HEK293T (cell line): ENCODE results near the gene LINGO4.

Experiments used
- CTCF ChIA-PET: fragments of 350-600 bp; formaldehyde crosslinking; extraction: SDS; loops from one replicate; lab custom pipeline; 2021; ENCODE audit warnings: antibody characterized with exemption, inconsistent platforms; lab: Yijun Ruan, JAX
- POLR2A ChIA-PET: fragments of 350-600 bp; formaldehyde crosslinking; extraction: SDS; loops from one replicate; lab custom pipeline; 2020; ENCODE audit warnings: antibody characterized with exemption, inconsistent platforms; lab: Yijun Ruan, JAX
- DNase-seq: peaks from one replicate; pipeline ENCODE4 v3.0.0; 2012; ENCODE audit warnings: mixed read lengths; ENCODE audit errors: extremely low spot score
- ARNT ChIP-seq: fragments of 450-650 bp; IDR thresholded peaks from 2 replicates; pipeline ENCODE4 v1.6.1; 2017; ENCODE audit warnings: mild to moderate bottlenecking
- BHLHE40 ChIP-seq: fragments of 450-650 bp; IDR thresholded peaks from 2 replicates; pipeline ENCODE4 v1.6.1; 2016; ENCODE audit warnings: mild to moderate bottlenecking, moderate library complexity, borderline replicate concordance
- CTBP1 ChIP-seq: fragments of 450-650 bp; IDR thresholded peaks from 2 replicates; pipeline ENCODE4 v1.6.1; 2016; ENCODE audit warnings: borderline replicate concordance
- ELF4 ChIP-seq: fragments of 450-650 bp; IDR thresholded peaks from 2 replicates; pipeline ENCODE4 v1.6.1; 2017; ENCODE audit warnings: antibody characterized with exemption
- FOXA1 ChIP-seq: fragments of 450-650 bp; IDR thresholded peaks from 2 replicates; pipeline ENCODE4 v1.6.1; 2016; ENCODE audit warnings: mild to moderate bottlenecking
- FOXK2 ChIP-seq: fragments of 450-650 bp; IDR thresholded peaks from 2 replicates; pipeline ENCODE4 v1.6.1; 2016; ENCODE audit warnings: mild to moderate bottlenecking
- FOXM1 ChIP-seq: fragments of 450-650 bp; IDR thresholded peaks from 2 replicates; pipeline ENCODE4 v1.6.1; 2017; ENCODE audit warnings: mild to moderate bottlenecking, borderline replicate concordance
- HDGF ChIP-seq: fragments of 450-650 bp; IDR thresholded peaks from 2 replicates; pipeline ENCODE4 v1.6.1; 2017; ENCODE audit warnings: antibody characterized with exemption, borderline replicate concordance
- L3MBTL2 ChIP-seq: fragments of 450-650 bp; conservative IDR thresholded peaks from 2 replicates; pipeline ENCODE4 v1.6.1; 2016; ENCODE audit warnings: mild to moderate bottlenecking
- LEF1 ChIP-seq: fragments of 450-650 bp; IDR thresholded peaks from 2 replicates; pipeline ENCODE4 v1.6.1; 2017; ENCODE audit warnings: mild to moderate bottlenecking, borderline replicate concordance
- NFRKB ChIP-seq: fragments of 450-650 bp; IDR thresholded peaks from 2 replicates; pipeline ENCODE4 v1.6.1; 2016; ENCODE audit warnings: mild to moderate bottlenecking, moderate library complexity
- PKNOX1 ChIP-seq: fragments of 450-650 bp; IDR thresholded peaks from 2 replicates; pipeline ENCODE4 v1.6.1; 2016
- SP1 ChIP-seq: fragments of 450-650 bp; IDR thresholded peaks from 2 replicates; pipeline ENCODE4 v1.6.1; 2017
- SUZ12 ChIP-seq: fragments of 450-650 bp; IDR thresholded peaks from 2 replicates; pipeline ENCODE4 v1.6.1; 2016; ENCODE audit warnings: mild to moderate bottlenecking
- TARDBP ChIP-seq: fragments of 450-650 bp; IDR thresholded peaks from 2 replicates; pipeline ENCODE4 v1.6.1; 2016
- ZNF384 ChIP-seq: fragments of 450-650 bp; IDR thresholded peaks from 2 replicates; pipeline ENCODE4 v1.6.1; 2016

The LINGO4 gene

GRCh38 chr1:151837884-151838221 lies 32.6 kb upstream of the LINGO4 start:
- TF ChIP-seq LEF1 (no peak), PKNOX1 (no peak), TARDBP (no peak), ARNT (no peak), ELF4 (no peak)
- DNase-seq: no peak
- ChIA-PET POLR2A (no interaction called here), CTCF (no interaction called here)

GRCh38 chr1:151837197-151837596 lies 32.0 kb upstream of the LINGO4 start:
- CTCF ChIA-PET: interaction anchor here (0.5 to 1.4 kb wide), 15 partner anchors 9 to 540 kb away, joined by 3 to 9 read pairs (median 4); no protein-coding TSS in a partner anchor
- TF ChIP-seq HDGF (no peak), FOXA1 (no peak), CTBP1 (no peak), ZNF384 (no peak), ARNT (no peak), BHLHE40 (no peak), NFRKB (no peak), ELF4 (no peak)
- DNase-seq: no peak
- POLR2A ChIA-PET: interaction anchor here (1.7 kb wide), 1 partner anchor 74 kb away, joined by 16 read pairs; the partner anchor contains the start of gene MRPL9

DNA sequence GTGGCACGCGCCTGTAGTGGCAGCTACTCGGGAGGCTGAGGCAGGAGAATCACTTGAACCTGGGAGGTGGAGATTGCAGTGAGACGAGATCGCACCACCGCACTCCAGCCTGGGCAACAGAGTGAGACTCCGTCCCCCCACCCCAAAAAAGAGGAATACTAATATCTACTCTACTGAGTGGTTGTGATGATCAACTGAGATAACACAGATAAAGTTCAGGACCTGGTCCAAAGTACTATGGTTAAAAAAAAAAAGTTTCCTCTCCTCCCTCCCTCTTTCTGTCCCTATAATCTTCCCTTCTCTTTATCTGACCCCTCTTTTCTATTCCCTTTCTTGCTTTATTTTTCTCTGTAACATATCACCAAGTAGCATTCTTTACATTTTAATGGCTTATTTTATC lies 30.4 kb upstream of the LINGO4 start:
- DNase-seq: no peak
- POLR2A ChIA-PET: interaction anchor here (1.7 kb wide), 1 partner anchor 72 kb away, joined by 16 read pairs; the partner anchor contains the start of gene MRPL9
- no peak for TF ChIP-seq NFRKB
- TF ChIP-seq HDGF: no peak
- no peak for TF ChIP-seq L3MBTL2
- no peak for TF ChIP-seq ARNT
- no peak for TF ChIP-seq LEF1
- TF ChIP-seq ELF4: no peak
- TF ChIP-seq FOXM1: no peak
- TF ChIP-seq BHLHE40: no peak
- TF ChIP-seq SUZ12: no peak
- no peak for TF ChIP-seq CTBP1
- TF ChIP-seq FOXK2: no peak
- no peak for TF ChIP-seq ZNF384
- TF ChIP-seq TARDBP: no peak
- TF ChIP-seq SP1: no peak
- TF ChIP-seq FOXA1: no peak
- CTCF ChIA-PET: interaction anchor here (0.6 to 1.4 kb wide), 6 partner anchors 32 to 300 kb away, joined by 3 to 8 read pairs (median 6); no protein-coding TSS in a partner anchor

GRCh38 chr1:151834239-151834638 lies 29.0 kb upstream of the LINGO4 start:
- no peak for DNase-seq
- CTCF ChIA-PET: interaction anchor here (0.7 kb wide), 1 partner anchor 141 kb away, joined by 3 read pairs; no protein-coding TSS in a partner anchor
- POLR2A ChIA-PET: no interaction called here

DNA sequence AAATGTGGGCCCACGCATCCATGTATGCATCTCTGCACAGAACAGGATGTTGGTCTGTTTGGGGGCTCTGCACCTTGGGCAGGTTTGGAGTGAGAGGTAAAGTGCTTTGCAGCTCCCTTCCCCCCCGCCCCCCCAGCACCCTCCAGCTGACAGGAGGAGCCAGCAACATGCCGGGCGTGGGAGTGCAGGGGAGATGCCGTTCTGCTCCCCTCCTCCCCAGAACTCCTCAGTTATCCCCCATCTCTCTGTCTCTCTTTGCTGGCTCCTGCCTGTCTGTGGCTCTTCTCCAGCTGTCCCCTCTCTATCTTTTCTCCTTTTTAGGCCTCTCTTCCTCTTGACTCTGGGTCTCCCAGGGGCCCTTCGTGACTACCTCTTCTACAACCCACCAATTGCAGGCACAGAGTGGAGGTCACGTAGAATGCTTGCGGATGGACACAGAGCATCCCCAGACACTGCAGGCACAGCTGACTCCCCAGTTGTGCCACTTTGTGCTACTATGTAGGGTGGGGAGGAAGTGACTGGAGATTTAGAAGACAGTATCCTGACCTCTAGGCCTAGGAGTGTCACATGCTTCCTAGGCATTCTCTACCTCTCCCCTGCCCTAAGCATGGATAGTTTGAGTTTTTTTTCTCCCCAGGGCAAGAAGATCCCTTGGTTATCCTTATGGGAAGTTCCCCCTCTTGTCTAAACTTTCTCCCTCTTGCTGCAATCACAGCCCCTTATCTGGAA lies 28.1 kb upstream of the LINGO4 start:
- CTCF ChIA-PET: no interaction called here
- TF ChIP-seq BHLHE40 (no peak), FOXM1 (no peak), L3MBTL2 (no peak), FOXK2 (no peak), FOXA1 (no peak), ARNT (no peak), NFRKB (no peak), LEF1 (no peak), SP1 (no peak), SUZ12 (no peak), ELF4 (no peak), PKNOX1 (no peak), TARDBP (no peak), CTBP1 (no peak), HDGF (no peak), ZNF384 (no peak)
- POLR2A ChIA-PET: no interaction called here
- DNase-seq: no peak

More at GRCh38 chr1:151834239-151834638, 29.0 kb upstream of the LINGO4 start:
- no peak for TF ChIP-seq L3MBTL2
- no peak for TF ChIP-seq SP1
- TF ChIP-seq LEF1: no peak
- no peak for TF ChIP-seq ZNF384
- TF ChIP-seq FOXA1: no peak
- no peak for TF ChIP-seq CTBP1
- no peak for TF ChIP-seq TARDBP
- no peak for TF ChIP-seq ARNT

- TF ChIP-seq LEF1 (no peak), CTBP1 (no peak), ZNF384 (no peak), ARNT (no peak), BHLHE40 (no peak), SUZ12 (no peak), L3MBTL2 (no peak), NFRKB (no peak), FOXA1 (no peak), PKNOX1 (no peak), SP1 (no peak), FOXM1 (no peak), FOXK2 (no peak), ELF4 (no peak), TARDBP (no peak), HDGF (no peak)
- ChIA-PET CTCF (no interaction called here), POLR2A (no interaction called here)
Measured at GRCh38 chr1:151832318-151832980, 27.2 kb upstream of the LINGO4 start.

More at GRCh38 chr1:151832318-151832980, 27.2 kb upstream of the LINGO4 start:
- DNase-seq: no peak
